ENCODE data around the gene CFTR. TPM values are rescaled to one million over a fixed set of nuclear protein-coding genes. Genes with fewer than 3 reads are reported as not detected.

The CFTR gene
- total RNA-seq, 1 experiment from 2014 or later = 0.72 TPM

GRCh38 chr7:117485118-117485620, 5.3 kb downstream of the CFTR start:
- no peak for DNase-seq (ENCODE audit: low spot score)
- H3K27me3 Mint-ChIP-seq (ENCODE audit: low read depth) = peaks cover 18% of the 10 kb centered on the region
- no peak overlapping the region for H3K27ac Mint-ChIP-seq
- H3K9me3 Mint-ChIP-seq = no peaks in the 10 kb centered on the region
- CTCF ChIA-PET = interaction anchor here (0.9 kb wide), 1 partner anchor 230 kb away, joined by 3 read pairs; no protein-coding TSS in a partner anchor
- H3K4me1 Mint-ChIP-seq = peaks cover 28% of the 10 kb centered on the region
- POLR2A ChIA-PET = no interaction called here
- ATAC-seq = peak; percentile 67
- no peak overlapping the region for H3K4me3 Mint-ChIP-seq
- TF ChIP-seq ZNF512 (CRISPR knock-in tag; IDR thresholded peaks at IDR 0.05; ENCODE audit: borderline replicate concordance) (no peak), NFATC4 (CRISPR knock-in tag; IDR thresholded peaks at IDR 0.05) (no peak), ZNF232 (CRISPR knock-in tag; IDR thresholded peaks at IDR 0.05) (no peak), NR2C2 (CRISPR knock-in tag; IDR thresholded peaks at IDR 0.05) (no peak), E2F4 (CRISPR knock-in tag; IDR thresholded peaks at IDR 0.05; ENCODE audit: borderline replicate concordance, low read depth) (no peak), NFYB (CRISPR knock-in tag; conservative IDR thresholded peaks at IDR 0.05; ENCODE audit: low read depth) (no peak), ETV6 (CRISPR knock-in tag; IDR thresholded peaks at IDR 0.05) (no peak), USF1 (CRISPR knock-in tag; IDR thresholded peaks at IDR 0.05) (no peak)
- no peaks in the 10 kb centered on the region for H3K36me3 Mint-ChIP-seq

GRCh38 chr7:117489016-117489415, 9.2 kb downstream of the CFTR start:
- Mint-ChIP-seq H3K4me1 (peaks cover 22% of the 10 kb centered on the region), H3K36me3 (no peaks in the 10 kb centered on the region), H3K27ac (no peak overlapping the region), H3K27me3 (ENCODE audit: low read depth) (peaks cover 3% of the 10 kb centered on the region; the same call in 1 of the 2 replicates), H3K4me3 (no peak overlapping the region), H3K9me3 (no peaks in the 10 kb centered on the region)
- POLR2A ChIA-PET = no interaction called here
- no peak for ATAC-seq
- TF ChIP-seq MLX (CRISPR knock-in tag; IDR thresholded peaks at IDR 0.05) = no peak
- TF ChIP-seq CBFB (CRISPR knock-in tag; IDR thresholded peaks at IDR 0.05; ENCODE audit: low read depth) = no peak
- TF ChIP-seq ETV6 (CRISPR knock-in tag; IDR thresholded peaks at IDR 0.05) = no peak
- no peak for DNase-seq (ENCODE audit: low spot score)
- CTCF ChIA-PET = no interaction called here

GRCh38 chr7:117489430-117489829, 9.6 kb downstream of the CFTR start:
- ChIA-PET POLR2A (no interaction called here), CTCF (no interaction called here)
- H3K4me1 Mint-ChIP-seq = peaks cover 22% of the 10 kb centered on the region
- no peak overlapping the region for H3K27ac Mint-ChIP-seq
- peaks cover 3% of the 10 kb centered on the region; the same call in 1 of the 2 replicates for H3K27me3 Mint-ChIP-seq (ENCODE audit: low read depth)
- H3K4me3 Mint-ChIP-seq = no peak overlapping the region
- DNase-seq (ENCODE audit: low spot score) (no peak), ATAC-seq (no peak)
- TF ChIP-seq CREM (CRISPR knock-in tag; IDR thresholded peaks at IDR 0.05) = no peak
- no peak for TF ChIP-seq MLX (CRISPR knock-in tag; IDR thresholded peaks at IDR 0.05)
- TF ChIP-seq ATF6 (CRISPR knock-in tag; IDR thresholded peaks at IDR 0.05) = no peak
- no peak for TF ChIP-seq ZNF532 (CRISPR knock-in tag; IDR thresholded peaks at IDR 0.05; ENCODE audit: borderline replicate concordance)
- no peak for TF ChIP-seq ZNF232 (CRISPR knock-in tag; IDR thresholded peaks at IDR 0.05)
- TF ChIP-seq ZNF512 (CRISPR knock-in tag; IDR thresholded peaks at IDR 0.05; ENCODE audit: borderline replicate concordance) = no peak
- H3K9me3 Mint-ChIP-seq = no peaks in the 10 kb centered on the region
- H3K36me3 Mint-ChIP-seq = no peaks in the 10 kb centered on the region
